ENCODE measurements around the gene VWDE. TPM values are rescaled to one million over a fixed set of nuclear protein-coding genes. Genes with fewer than 3 reads are reported as not detected.

Gene VWDE
- total RNA-seq, 1 donor from 2014 or later = not detected

DNA sequence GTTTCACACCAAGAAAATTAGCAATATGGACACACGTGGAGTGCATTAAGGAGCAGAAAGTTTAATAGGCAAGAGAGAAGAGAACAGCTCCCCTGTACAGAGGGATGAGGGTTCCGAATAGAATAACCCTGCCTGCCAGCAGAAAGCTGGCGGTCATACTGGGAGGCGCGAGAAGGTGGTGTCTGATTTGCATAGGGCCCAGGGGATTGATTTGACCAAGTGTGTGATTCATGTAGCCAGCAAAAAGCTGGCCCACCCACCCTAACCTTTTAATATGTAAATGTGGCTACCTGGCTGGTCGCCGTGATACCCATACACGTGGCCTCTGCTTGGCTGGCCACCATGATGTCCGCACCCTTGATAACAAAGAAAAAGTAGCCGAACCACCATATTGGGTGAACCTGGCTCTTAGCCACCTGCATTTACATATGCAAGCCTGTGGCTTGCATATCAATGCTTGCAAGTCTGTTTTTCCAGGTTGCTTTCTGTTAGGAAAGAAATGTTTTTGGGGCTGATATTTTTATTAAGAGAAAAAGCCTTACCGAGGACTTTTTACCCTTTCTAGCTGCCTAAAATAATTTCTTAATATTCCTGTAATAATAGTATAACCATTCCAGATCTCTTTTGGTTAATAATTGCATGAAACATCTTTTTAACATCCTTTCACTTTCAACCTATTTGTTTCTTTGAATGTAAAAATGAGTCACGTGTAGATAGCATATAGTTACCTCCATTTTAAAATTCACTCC is 20.5 kb upstream of the VWDE start:
- no peaks in the 10 kb centered on the region for H3K36me3 Mint-ChIP-seq (ENCODE audit: low read depth)
- no peak overlapping the region for H3K27ac Mint-ChIP-seq
- ATAC-seq (ENCODE audit: low read depth) = no peak

DNA sequence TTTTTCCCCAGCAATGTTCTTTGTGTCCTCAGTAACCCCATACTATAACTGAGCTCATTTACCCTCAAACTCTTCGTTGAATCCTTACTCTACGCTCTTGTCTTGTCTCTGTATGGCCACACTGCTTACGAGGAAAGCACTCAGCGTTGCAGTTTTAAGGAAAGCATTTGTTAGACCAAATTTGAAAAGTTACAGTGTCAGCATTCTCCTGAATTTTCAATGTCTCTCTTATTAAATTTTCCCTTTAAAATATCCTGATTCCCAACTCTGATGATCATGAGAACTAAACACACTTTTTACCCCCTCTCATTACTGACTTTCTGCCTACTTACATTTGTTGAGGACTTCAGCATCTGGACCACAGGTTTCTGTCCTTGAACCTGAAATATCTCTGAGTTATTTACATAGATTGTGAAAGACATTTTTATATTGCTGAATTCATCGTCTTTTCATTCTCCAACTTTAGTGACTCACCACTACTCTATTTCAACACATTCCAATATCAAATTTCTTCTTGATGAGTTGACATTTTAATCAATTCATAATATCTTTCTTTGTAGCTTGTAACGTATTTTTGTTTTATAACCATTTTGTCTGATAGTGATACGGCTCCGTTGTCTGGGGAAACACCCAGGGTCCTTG is 19.8 kb upstream of the VWDE start:
- TF ChIP-seq CTCF (IDR thresholded peaks at IDR 0.05) = no peak
- ChIA-PET CTCF (no interaction called here), POLR2A (no interaction called here)
- Mint-ChIP-seq H3K4me3 (no peak overlapping the region), H3K27ac (no peak overlapping the region), H3K9me3 (peaks cover 6% of the 10 kb centered on the region), H3K36me3 (ENCODE audit: low read depth) (no peaks in the 10 kb centered on the region), H3K4me1 (no peaks in the 10 kb centered on the region), H3K27me3 (no peaks in the 10 kb centered on the region)
- ATAC-seq (ENCODE audit: low read depth) = no peak
- intact Hi-C loops (cut with micrococcal nuclease) = no loop called here
- DNase-seq = no peak

More for the DNA sequence above, 20.5 kb upstream of the VWDE start:
- intact Hi-C loops (cut with micrococcal nuclease) = no loop called here
- no peaks in the 10 kb centered on the region for H3K27me3 Mint-ChIP-seq
- peaks cover 6% of the 10 kb centered on the region for H3K9me3 Mint-ChIP-seq
- no peak overlapping the region for H3K4me3 Mint-ChIP-seq
- CTCF ChIA-PET = no interaction called here
- H3K4me1 Mint-ChIP-seq = no peaks in the 10 kb centered on the region
- DNase-seq = no peak
- no peak for TF ChIP-seq CTCF (IDR thresholded peaks at IDR 0.05)
- POLR2A ChIA-PET = no interaction called here

DNA sequence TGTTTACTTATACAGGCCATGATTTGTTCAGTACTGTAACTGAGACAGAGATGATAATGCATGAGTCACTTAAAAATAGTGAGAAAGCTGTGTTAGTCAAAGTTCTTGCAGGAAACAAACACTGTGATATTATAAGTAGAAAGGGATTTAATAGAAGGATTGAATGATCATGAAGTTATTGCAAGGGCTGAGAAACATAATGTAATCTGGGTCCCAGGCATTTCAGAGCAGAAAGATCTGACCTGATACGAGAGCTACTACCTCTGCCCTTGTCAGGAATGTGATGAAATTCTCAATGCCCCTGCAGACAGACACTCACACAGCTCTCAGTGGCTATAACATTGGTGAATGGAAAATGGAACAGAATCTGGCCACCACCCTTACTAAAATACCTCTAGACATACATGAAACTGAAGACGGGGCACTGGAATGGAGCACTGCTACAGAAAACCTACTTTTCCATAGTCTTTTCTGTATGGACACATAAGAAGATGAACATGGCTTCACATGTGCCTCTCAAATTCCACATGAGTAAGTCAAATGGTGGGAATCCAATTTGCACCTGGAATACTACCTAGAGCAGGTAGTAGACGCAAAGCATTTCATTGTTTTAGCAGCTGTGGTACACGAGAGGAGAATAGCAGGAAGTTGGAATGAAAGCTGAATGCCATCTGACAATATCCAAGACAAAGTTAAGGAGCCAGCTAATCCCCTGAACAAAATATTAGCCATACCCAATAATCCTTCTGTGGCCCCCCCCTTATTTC is 19.1 kb upstream of the VWDE start:
- H3K4me1 Mint-ChIP-seq = no peaks in the 10 kb centered on the region
- H3K27me3 Mint-ChIP-seq = no peaks in the 10 kb centered on the region
- peaks cover 6% of the 10 kb centered on the region for H3K9me3 Mint-ChIP-seq
- ChIA-PET POLR2A (no interaction called here), CTCF (no interaction called here)
- H3K36me3 Mint-ChIP-seq (ENCODE audit: low read depth) = no peaks in the 10 kb centered on the region
- intact Hi-C loops (cut with micrococcal nuclease) = no loop called here
- ATAC-seq (ENCODE audit: low read depth) = no peak
- no peak overlapping the region for H3K27ac Mint-ChIP-seq
- DNase-seq = no peak
- no peak overlapping the region for H3K4me3 Mint-ChIP-seq
- TF ChIP-seq CTCF (IDR thresholded peaks at IDR 0.05) = no peak

GRCh38 chr7:12418452-12418851 is 14.8 kb upstream of the VWDE start:
- ATAC-seq (ENCODE audit: low read depth) (no peak), DNase-seq (no peak)
- no peak for TF ChIP-seq CTCF (IDR thresholded peaks at IDR 0.05)
- Mint-ChIP-seq H3K9me3 (no peaks in the 10 kb centered on the region), H3K4me1 (no peaks in the 10 kb centered on the region), H3K4me3 (no peak overlapping the region), H3K36me3 (ENCODE audit: low read depth) (no peaks in the 10 kb centered on the region), H3K27me3 (no peaks in the 10 kb centered on the region), H3K27ac (no peak overlapping the region)
- ChIA-PET CTCF (no interaction called here), POLR2A (no interaction called here)
- intact Hi-C loops (cut with micrococcal nuclease) = no loop called here

- intact Hi-C loops (cut with micrococcal nuclease) = no loop called here
- no peaks in the 10 kb centered on the region for H3K27me3 Mint-ChIP-seq
- H3K36me3 Mint-ChIP-seq (ENCODE audit: low read depth) = no peaks in the 10 kb centered on the region
- ATAC-seq (ENCODE audit: low read depth) (no peak), DNase-seq (no peak)
- POLR2A ChIA-PET = no interaction called here
- CTCF ChIA-PET = no interaction called here
- H3K4me3 Mint-ChIP-seq = no peak overlapping the region
- H3K9me3 Mint-ChIP-seq = no peaks in the 10 kb centered on the region
- no peak for TF ChIP-seq CTCF (IDR thresholded peaks at IDR 0.05)
- H3K27ac Mint-ChIP-seq = no peak overlapping the region
- H3K4me1 Mint-ChIP-seq = no peaks in the 10 kb centered on the region
These were observed 11.4 kb upstream of the VWDE start for GRCh38 chr7:12415072-12415471.

All from activated B cell treated with CpG ODN at 0.5 μM for 24 hours (primary cell).